Activated T-cell treated with anti-CD3 and anti-CD28 coated beads for 1 hour (primary cell): ENCODE results near the gene CD58.
"Not testable (repeated sequence)": the region's sequence is repeated elsewhere in the genome, so short reads cannot be mapped to it uniquely, and the experiment has no call there.

ENCODE experiments used
- DNase-seq: peaks from one replicate; pipeline ENCODE4 v3.0.0-alpha.2; 2020; ENCODE audit warnings: low read depth

Gene CD58

DNA sequence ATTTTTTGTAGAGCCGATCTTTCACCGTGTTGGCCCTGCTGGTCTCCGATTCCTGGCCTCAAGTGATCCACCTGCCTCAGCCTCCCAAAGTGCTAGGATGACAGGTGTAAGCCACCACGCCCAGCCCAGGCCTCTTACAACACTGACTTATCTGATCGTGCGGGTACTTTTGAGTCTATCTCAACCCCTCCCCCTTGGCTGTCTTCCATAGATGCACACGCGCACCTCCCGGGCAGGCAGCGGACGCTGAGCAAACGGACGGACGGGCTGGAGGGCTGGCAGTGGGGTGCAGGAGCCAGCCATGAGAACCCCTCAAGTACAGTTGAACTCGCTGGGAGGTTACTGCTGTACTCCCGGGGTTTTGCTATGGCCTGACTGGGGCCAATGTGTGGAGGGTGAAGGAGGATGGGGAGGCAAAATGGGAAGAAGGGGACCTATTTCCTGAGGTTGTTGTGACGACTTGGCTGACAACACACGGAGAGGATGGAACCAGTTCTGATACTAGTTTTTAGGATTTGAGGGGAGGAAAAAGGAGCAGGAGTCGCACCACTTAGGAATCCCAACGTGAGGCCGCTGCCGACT lies 959 bp downstream of the CD58 start:
- peak; percentile 31 for DNase-seq

DNA sequence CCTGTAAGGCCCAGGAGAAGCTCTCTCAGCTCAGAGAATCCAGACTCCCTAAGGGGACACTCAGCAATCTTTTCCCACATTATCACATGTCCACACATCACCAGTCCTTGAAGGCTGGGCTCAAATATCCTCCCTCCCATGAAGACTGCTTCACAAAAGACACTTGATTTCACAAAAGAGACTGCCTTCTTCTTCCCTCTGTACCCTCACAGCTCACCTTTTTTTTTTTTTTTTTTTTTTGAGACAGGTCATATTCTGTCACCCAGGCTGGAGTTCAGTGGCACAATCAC lies 1.5 kb downstream of the CD58 start:
- no peak for DNase-seq

DNA sequence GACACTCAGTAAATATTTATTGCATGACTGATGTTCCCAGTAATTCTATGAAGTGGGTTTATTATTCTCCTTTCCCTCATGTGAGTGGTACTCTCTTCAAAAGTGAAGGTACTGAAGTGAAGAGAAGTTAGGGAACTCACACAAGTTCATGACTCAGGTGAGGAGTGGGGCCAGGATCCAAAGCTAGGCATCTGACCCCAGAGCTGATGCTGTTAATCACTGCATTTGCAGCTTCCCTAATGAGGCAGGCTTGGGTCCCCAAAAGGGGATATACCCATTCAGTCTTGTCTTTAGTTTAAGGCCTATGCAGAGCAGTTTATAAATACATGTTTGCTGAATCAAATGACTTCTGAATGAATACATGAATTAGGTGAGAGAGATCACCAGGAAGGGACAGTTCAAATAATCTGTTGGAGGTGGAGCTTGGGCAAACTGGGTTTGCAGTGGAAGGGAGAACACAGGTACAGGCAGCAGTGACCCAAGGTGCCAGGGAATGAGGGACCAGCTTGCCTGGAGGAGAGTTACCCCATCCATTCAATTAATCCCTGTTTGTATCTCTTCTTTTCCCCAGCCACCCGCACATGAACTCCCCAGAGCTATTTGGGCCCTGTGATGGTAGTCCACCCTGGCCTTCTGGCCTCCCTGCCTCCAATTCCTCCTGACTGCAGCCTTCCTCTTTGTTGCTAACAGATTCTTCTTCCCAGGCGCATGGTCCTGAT lies 2.0 kb downstream of the CD58 start:
- no peak for DNase-seq

DNA sequence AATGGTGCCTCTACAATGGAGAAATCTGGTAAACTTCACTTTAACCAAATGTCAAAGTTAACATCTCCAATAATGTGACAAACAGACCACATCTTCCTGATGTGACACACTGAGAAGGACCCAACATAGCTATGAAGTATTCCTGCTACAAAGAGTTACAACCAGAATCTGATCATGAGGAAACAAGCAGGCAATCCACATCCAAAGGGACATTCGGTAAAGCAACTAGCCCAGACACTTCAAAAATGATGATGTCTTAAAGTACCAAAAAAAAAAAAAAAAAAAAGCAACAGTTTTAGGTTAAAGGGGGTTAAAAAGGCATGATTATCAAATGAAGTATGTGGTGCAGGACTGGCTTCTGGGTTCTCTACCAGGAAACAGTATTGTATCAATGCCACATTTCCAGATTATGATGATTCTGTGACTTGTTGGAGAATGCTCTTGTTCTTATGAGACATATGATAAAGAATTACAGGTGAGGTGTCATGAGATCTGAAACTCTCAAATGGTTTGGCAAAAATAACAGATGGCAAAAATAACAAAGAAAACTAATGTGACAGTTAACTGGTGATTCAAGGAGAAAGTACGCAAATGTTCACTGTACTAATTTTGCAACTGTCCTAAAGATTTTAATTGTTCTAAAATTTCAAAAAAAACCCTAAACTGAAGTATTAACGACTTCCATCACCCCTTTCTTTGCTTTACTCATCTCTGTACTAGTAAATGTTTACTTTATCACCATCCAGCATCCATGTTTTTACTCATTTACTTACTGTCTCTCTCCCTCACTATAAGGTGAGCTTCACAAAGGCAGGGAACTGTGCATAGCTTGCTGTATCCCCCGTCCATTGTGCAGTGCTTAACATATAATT lies 2.8 kb downstream of the CD58 start:
- no peak for DNase-seq

DNA sequence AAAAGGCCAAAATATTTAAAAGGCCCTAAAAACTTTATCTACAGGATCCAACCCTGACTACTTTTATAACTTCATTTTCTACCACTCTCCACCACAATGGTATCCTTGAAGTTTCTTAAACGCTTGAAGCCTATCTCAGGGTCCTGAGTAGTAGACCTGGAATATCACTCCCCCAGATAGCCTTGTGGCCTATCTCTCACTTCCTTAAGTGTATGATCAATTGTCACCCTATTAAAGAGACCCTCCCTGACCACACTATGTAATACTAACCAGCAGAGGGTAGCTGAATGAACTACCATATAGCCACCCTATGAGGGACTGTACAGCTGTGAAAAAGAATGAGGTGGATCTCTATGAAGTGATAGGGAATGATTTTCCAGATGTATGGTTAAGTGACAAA lies 5.6 kb downstream of the CD58 start:
- no peak for DNase-seq

DNA sequence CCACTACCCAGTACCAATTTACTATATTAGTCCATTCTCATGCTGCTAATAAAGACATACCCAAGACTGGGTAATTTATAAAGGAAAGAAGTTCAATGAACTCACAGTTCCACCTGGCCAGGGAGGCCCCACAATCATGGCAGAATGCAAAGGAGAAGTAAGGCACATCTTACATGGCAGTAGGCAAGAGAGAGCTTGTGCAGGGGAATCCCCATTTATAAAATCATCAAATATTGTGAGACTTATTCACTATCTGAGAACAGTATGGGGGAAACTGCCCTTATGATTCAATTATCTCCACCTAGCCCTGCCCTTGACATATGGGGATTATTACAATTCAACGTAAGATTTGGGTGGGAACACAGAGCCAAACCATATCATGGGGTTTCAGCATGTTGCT lies 6.4 kb downstream of the CD58 start:
- DNase-seq, result no peak

DNA sequence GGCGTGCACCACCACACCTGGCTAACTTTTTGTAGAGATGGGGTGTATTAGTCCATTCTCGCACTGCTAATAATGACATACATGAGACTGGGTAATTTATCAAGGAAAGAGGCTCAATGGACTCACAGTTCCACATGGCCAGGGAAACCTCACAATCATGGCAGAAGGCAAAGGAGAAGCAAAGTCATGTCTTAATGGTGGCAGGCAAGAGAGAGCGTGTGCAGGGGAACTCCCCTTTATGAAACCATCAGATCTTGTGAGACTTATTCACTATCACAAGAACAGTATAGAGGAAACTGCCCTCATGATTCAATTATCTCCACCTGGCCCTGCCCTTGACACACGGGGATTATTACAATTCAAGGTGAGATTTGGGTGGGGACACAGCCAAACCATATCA lies 8.4 kb downstream of the CD58 start:
- not testable (repeated sequence) for DNase-seq

DNA sequence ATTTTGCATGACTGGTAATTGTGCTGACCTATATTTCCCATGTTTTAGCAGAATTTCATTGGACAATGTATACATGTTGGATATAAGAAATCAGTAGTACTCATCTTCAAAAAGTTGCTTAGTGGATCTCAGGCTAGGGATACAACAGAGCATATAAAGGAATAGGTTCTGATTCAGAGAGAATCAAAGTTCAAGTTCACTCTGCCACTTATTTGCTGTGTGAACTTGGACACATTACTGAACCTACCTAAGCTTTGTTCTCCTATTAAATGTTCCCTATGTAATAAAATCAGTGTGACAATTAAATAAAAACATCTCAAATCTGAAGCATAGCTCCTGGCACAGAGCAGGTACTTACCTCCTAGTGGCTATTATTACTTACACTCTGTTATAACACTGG lies 9.3 kb downstream of the CD58 start:
- no peak for DNase-seq

DNA sequence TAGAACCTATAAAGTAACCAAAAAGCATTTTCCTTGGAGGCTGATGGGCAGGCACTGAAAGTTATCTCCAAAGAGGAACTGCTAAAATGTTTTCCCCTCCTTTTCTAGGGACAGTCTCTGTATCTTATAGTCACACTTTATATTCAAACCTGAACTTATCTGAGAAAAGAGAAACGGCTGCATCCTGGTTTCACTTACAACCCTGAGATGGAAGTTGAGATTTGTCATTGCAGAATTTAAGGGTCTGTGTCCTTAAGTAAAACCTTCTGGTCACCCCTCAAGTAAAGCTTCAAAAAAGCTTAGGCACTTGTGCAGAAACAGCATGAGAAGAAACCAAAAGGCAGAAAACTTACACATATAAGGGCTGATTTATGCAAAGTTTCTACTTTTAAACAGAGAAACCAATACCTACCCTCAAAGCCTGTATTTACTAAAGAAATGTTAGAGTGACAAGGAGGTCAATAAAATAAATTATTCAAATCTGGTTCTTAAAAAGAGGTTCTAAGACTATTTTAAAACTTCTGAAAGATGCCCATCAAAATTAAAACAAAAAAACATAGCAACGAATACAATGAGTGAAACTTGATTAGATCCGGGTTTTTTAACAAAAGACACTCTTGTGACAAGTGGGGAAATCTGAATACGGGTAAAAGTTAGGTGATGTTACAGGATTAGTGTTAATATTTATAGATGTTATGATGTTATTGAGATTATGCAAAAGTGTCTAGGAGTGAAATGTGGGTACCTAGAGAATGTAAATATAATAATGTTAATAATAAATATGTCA lies 9.9 kb downstream of the CD58 start:
- DNase-seq, result no peak

DNA sequence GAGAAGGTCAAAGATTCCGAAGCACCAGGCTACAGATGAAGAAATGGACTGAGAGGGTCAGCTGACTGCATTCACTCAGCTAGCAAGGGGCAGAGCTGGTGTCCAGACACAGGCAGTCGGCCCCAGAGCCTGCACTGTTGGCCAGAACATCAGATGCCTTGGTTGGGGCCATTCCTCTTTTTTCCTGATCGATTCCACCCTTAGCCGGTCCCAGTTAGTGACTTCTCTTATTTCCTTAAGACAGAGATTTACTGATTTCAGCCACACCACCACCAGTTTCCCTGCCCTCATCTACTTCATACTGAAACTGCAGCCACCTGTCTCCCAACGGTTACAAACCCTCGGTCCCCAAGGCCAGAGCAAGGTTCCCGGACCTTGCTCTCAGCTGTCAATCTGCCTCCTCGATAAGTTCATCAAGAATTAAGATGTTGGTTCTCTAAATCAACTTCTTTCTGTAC lies 11.5 kb downstream of the CD58 start:
- DNase-seq, result no peak

DNA sequence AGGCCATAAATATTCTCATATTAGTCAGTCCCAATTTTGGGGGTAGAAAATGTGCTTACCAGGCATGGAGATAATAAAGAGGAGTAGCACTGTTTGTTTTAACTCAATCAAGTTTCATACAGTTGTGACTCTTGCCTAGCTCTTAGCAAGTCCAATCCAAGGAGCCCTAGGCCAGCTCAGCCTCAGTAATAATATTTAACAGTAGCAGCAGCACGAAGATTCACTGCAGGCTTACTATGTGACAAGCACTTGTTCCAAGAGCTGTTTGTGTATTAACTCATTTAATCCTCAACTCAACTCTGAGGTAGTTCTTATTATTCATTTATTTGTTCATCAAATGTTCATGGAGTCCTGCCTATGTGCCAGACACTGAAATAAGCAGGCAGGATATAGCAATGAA lies 12.3 kb downstream of the CD58 start:
- no peak for DNase-seq

DNA sequence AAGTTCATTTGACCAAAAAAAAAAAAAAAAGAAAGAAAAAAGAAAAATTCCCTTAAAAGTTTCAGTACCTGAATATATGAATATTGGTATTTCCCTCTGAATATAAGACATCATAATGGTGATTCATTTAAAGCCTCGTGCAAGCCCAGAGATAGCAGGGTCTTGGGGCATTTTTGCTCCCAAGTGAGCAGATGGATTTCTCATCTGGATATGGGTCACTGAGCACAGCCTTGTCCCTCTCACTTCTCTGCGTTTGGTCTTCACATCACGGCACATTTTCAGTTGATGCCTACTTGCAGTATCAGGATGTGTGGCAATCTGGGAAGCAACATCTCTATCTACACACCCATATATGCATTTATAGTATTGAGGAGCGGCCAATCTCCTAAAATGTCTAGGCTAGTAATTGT lies 12.7 kb downstream of the CD58 start:
- DNase-seq, result no peak

DNA sequence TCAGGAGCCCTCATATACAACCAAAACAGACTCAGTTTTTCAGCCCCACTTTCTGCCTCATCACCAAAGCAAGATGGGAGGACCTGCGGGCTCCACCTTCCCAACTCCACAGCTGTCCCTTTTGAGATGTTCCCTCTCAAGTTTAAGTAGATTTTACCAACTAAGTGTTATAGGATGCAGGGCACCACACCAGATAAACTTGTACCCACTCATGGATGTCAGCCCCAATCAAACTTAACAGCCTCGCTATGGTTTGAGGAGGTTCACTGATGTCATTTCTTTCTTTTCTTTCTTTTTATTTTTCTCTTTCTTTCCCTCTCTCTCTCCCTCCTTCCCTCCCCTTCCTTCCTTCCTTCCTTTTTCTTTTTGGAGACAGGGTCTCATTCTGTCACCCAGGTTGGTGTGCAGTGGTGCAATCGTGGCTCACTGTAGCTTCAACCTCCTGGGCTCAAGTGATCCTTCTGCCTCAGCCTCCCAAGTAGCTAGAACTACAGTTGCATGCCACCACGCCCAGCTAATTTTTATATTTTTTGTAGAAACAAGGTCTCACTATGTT lies 13.4 kb downstream of the CD58 start:
- DNase-seq, result no peak

DNA sequence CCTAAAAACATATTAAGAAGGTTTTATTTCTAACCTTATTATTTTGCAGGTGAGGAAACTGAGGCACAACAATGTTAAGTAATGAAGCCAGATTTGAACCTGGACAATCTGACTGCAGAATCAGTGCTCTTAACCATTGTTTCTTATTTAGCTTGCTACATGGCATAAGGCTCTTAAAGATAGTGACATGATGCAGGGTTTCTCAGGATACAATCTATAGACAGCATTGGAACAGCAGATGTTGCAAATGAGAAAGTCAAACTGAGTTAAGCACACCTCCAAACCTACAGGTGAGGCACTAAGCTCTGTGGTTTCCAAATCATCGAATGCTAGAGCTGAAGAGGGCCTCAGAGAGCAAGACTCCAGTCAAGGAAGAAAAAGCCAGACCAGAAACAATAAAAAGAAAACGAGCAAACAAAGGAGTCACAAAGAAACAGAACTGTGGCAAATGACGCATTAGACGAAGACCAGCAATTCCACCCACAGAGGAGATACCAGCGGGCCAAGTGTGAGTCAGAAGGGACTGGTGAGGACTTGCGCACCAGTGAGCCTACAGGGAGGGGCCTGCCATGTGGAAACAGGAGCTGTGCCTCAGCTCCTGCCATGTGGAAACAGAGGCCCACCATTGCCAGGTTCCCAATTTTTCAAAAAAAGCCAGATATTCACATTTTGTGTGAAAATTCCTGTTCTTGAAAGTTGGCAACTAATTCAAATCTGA lies 14.4 kb downstream of the CD58 start:
- peak; percentile 45 for DNase-seq

DNA sequence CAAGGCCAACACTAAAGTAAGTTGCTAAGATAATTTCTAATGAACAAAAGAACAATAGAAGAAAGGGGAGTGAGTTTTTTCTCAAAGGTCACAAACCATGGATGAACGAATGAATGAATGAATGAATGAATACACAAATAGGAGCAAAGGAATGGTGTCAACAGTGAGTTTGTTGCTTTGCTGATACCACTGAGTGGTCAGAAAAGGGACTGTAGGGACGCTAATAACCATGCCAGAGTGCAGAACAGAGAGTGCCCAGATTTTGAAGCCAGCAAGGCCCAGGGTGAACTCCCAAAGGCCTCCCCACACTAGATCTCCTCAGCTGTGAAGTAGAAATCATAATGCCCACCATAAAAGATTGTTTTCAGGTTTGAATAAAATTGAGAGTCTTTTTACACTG lies 15.9 kb downstream of the CD58 start:
- no peak for DNase-seq

DNA sequence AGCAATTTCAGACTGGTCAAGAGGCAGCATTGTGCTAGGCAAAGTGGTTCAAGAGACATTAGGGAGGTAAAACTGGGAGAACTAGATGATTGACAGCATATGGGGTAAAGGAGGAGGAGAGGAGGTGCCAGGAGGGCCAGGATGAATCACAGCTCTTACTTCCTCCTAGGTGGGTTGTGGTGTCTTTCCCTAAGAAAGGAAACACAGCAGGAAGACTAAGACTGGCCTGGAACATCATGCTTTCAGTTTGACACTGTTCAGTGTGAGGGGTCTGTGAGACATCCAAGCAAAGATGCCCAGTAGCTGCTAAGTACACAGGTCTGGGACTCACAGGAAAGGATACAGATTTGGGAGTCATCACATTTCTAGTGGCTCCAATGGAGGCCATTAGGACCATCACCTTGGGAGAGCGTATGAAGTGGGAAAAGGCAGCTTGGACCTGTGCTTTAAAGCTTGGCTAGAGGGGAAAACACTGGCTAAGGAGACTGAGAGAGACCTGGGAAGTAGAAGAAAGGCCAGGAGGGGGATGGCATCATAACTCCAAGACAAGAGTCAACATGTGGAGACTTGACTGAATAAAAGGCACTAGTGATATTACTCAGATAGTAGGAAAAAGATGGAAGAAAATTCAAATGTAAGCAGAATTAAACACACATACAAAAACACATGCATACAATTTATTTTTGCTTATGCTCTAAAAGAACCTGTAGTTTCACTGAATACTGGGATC lies 17.3 kb downstream of the CD58 start:
- no peak for DNase-seq

DNA sequence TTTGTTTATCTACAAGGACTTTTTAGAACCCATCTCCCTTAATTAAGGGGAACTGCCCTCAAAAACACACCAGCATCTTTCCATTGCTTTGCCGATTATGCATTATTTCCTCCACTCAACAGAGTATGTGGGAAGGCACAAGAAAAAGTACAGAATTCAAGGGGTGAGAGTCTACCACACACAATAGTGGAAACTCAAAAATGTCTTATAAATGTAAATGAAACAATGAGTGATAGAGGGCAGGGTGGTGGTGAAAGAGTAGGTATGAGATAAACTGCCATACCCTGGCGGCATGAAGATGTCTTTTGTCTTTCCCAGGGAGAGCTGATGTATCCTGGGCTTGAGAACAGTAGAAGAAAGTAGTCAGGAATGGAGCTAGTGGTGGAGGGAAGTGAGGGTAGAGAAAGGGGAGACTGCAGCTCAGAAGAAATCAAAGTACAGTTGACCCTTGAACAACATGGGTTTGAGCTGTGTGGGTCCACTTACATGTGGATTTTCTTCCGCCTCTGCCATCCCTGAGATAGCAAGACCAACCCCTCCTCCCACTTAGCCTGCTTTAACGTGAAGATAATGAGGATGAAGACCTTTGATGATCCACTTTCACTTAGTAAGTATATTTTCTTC lies 24.4 kb downstream of the CD58 start:
- DNase-seq, result no peak

DNA sequence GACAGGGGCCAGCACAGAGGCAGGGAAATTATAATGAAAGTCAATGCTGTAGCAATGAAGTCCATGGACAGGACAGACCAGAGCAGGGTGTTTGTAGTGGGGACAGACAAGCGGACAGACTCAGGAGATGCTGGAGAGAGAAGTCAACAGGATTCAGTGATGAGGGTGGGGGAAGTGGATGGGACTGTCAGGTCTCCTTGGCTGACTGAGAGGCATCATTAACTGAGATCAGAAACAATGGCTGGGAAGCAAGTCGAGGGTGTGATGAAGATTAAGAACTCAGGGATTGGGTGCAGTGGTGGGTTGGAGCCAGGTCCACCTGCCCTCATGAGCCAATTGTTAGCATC lies 25.5 kb downstream of the CD58 start:
- DNase-seq, result no peak

DNA sequence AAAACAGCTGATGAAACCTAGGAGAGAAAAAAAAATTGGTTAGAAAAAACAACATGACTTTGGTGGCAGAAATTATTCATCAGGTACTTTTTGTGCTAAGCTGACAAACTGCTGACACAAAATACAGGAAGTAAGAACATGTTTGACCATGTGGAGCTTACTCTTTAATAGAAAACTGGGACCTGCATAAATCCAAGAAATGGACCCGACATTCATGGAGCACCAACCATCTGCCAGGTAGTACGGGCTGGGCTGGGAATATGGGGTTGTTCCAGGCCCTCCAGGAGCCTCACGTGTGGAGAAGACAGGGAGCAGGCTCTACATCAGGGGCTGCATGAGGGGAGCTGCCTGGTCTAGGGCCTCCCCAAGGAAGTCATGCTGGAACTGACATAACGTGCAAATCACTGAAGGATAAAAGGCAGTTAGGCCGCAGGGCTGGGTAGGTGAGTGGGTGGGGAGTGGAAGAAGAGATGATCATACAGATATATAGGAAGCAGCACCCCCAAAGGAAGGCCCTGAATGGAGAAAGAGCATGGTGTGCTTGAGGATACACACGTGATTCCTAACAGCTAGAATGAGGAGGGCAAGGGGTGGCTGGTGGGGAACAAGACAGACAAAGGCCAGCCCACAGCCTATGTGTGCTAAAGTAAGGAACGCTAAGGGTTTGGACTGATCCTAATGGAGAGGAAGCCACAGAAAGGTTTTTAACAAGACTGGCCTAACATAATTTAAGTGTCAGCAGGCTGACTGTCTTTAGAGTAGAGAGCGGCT lies 26.1 kb downstream of the CD58 start:
- DNase-seq, result no peak

DNA sequence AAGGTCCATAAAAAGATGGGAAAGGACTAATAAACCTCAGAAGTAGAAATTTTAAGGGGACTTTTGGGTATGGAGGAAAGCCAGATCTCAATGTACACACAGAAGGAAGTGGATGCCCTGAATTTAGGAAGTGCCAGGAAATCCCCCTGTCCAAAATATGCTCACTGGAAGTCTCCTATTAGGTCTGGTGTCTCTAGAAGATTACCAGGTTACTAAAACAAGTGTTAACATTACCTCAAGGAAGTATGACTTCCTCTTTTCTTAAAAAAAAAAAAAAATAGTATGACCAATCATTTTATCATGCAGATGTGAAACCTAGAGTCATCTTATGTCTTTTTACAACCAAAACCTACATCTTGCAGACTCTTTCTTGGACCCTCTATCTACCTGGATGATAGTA lies 30.7 kb downstream of the CD58 start:
- no peak for DNase-seq
